ENCODE results near the gene SAMD1.

DNA sequence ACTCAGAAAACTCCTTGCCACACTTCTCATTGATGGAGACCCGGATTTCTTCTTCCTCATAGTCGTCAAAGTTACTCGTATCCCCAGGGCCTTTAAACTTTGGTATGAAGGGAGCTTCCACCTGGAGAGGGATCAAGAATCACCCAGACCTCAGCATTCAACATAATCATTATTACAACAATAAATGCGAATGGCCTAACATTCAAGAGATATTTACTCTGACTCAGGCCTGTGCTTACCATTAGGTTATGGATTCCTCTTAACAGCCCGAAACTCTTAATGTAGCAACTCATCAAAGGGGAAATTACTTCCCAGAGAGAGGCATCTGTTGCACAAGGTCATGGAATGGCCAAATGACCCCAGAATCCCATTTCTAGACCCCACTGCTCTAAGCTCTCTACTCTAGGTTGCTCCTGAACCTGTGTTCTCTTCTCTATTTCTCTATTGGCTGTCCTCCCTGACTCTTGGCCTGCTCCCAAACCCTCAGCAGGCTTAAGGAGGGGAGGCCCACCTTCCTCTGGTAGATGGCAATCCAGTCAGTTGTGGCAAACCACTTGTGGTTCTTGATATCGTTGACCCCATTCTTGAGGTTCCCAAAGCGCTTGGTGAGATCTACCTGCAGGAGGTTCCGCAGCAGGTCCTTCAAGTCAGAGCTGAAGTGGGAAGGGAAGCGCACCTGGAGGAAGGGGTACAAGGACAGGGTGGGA, 2.7 kb upstream of the SAMD1 start:
- TF ChIP-seq CBX8 (IDR thresholded peaks at IDR 0.05; ENCODE audit: borderline replicate concordance, low read depth, low read length) (no peak), POLR2AphosphoS5 (IDR thresholded peaks at IDR 0.05; ENCODE audit: low read depth, low read length) (no peak), TCF12 (IDR thresholded peaks at IDR 0.05; ENCODE audit: low read depth, low read length) (no peak), JUN (IDR thresholded peaks at IDR 0.05; ENCODE audit: low read depth, low read length) (no peak), MAFK (IDR thresholded peaks at IDR 0.05; ENCODE audit: low read depth, low read length) (no peak), EZH2 (IDR thresholded peaks at IDR 0.05; ENCODE audit: low read depth, low read length, severe bottlenecking) (no peak)
- TF ChIP-seq, protein P1, sequence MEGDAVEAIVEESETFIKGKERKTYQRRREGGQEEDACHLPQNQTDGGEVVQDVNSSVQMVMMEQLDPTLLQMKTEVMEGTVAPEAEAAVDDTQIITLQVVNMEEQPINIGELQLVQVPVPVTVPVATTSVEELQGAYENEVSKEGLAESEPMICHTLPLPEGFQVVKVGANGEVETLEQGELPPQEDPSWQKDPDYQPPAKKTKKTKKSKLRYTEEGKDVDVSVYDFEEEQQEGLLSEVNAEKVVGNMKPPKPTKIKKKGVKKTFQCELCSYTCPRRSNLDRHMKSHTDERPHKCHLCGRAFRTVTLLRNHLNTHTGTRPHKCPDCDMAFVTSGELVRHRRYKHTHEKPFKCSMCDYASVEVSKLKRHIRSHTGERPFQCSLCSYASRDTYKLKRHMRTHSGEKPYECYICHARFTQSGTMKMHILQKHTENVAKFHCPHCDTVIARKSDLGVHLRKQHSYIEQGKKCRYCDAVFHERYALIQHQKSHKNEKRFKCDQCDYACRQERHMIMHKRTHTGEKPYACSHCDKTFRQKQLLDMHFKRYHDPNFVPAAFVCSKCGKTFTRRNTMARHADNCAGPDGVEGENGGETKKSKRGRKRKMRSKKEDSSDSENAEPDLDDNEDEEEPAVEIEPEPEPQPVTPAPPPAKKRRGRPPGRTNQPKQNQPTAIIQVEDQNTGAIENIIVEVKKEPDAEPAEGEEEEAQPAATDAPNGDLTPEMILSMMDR (IDR thresholded peaks at IDR 0.05; ENCODE audit: control extremely low read depth in 1 of 3, insufficient read depth in 1 of 3, low read depth in 1 of 3, low read length in 3 of 3): no peak
